HFF-Myc (cell line): ENCODE results near the gene CDC42.

Source experiments
- DNase-seq: peaks from one replicate; pipeline ENCODE4 v3.0.0-alpha.2; 2011; ENCODE audit warnings: low read depth; ENCODE audit errors: extremely low read depth
- H3K4me3 ChIP-seq: replicated peaks from 2 replicates; pipeline ENCODE4 v1.5.1; 2011; ENCODE audit warnings: low read depth, mild to moderate bottlenecking, control low read depth, low read length
- CTCF ChIP-seq: IDR thresholded peaks from 2 replicates; pipeline ENCODE4 v1.5.1; 2012; ENCODE audit warnings: mild to moderate bottlenecking, low read depth, low read length, control low read depth; ENCODE audit errors: missing control alignments

Gene CDC42

GRCh38 chr1:22102746-22103145, 50.2 kb downstream of the CDC42 start:
- DNase-seq: no peak
- TF ChIP-seq CTCF: no peak
- H3K4me3 ChIP-seq: no peak overlapping the region

DNA sequence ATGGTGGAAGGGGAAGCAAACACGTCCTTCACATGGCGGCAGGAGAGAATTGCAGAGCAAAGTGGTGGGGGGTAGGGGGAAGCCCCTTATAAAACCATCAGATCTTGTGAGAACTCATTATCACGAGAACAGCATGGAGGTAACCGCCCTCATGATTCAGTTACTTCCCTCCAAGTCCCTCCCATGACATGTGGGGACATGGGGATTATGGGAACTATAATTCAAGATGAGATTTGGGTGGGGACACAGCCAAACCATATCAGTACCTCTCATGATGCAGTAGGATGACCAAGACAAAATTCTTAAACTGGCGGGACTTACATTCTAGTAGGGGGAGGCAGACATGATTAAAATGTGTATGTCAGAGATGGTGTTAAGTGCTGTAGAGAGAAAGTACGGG, 51.6 kb downstream of the CDC42 start:
- no peak for TF ChIP-seq CTCF
- no peak for DNase-seq
- H3K4me3 ChIP-seq: no peak overlapping the region

- DNase-seq: no peak
- no peak for TF ChIP-seq CTCF
These were observed 52.4 kb downstream of the CDC42 start for GRCh38 chr1:22104865-22105437.

GRCh38 chr1:22105611-22106207, 53.2 kb downstream of the CDC42 start:
- no peak overlapping the region for H3K4me3 ChIP-seq
- DNase-seq: no peak
- peak; percentile 80 for TF ChIP-seq CTCF

More at GRCh38 chr1:22104865-22105437, 52.4 kb downstream of the CDC42 start:
- no peak overlapping the region for H3K4me3 ChIP-seq

- TF ChIP-seq CTCF: no peak
- no peak overlapping the region for H3K4me3 ChIP-seq
- no peak for DNase-seq
These were observed 54.6 kb downstream of the CDC42 start for GRCh38 chr1:22107126-22107525.

DNA sequence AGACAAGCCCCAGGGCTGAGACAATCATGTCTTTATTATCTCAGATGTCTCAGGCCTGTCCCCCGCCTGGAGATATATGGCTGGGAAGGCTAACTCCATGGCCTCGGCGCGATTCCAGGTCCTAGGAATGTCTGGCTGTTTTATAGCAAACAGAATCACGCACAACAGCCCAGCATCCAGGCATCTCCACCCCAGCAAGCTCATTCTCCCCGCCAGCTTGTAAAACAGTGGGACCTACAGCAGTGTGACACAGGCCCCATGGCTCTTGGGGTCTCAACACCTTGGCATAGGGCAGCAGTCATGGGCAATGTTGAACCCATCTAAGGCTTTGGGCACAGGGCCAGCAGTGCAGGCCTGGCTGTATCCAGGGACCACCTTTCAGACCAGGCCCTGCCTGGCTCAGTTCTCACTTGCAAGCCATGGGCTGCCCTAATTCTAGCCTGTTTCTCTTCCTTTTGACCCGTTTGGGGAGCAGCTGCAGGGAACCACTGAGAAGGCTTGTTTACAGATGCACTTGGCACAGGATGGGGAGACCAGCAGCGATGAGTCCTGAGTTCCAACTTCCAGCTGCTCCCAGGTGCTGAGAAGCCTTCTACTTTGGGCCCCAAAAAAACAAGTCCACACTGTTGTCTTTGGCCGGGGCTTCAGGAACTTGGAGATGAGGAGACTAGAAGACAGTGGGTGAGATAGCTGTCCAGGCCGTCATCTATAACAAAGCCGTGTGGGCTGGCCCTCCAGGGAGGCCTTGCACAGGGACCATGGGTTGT, 56.0 kb downstream of the CDC42 start:
- TF ChIP-seq CTCF: no peak
- DNase-seq: no peak
- no peak overlapping the region for H3K4me3 ChIP-seq
